Cardiac septum (tissue), 1 donor: ENCODE results near the gene PFAS. TPM values are rescaled to one million over a fixed set of nuclear protein-coding genes. Genes with fewer than 3 reads are reported as not detected.
"Not testable (repeated sequence)": the region's sequence is repeated elsewhere in the genome, so short reads cannot be mapped to it uniquely, and the experiment has no call there.

ENCODE experiments used
- DNase-seq: peaks from one replicate; pipeline ENCODE4 v3.0.0-alpha.2; 2020; ENCODE audit warnings: low spot score
- intact Hi-C: fragments of 100-400 bp; cut with DNase I; formaldehyde crosslinking; loops from one replicate; pipeline ENCODE4 v1.14.0; 2022
- total RNA-seq: library from RNA; stranded (reverse); fragmentation: NEBNext Ultra II Directional; extraction: Animal tissue kit (Norgen Biotek cat#: 25700); gene quantifications from one replicate; pipeline ENCODE4 v1.2.1, GENCODE V29; 2021
- donor health status: DM: no; HTN: no; CAD: no.

Gene PFAS
- total RNA-seq, 1 donor from 2014 or later: 11.2 TPM

DNA sequence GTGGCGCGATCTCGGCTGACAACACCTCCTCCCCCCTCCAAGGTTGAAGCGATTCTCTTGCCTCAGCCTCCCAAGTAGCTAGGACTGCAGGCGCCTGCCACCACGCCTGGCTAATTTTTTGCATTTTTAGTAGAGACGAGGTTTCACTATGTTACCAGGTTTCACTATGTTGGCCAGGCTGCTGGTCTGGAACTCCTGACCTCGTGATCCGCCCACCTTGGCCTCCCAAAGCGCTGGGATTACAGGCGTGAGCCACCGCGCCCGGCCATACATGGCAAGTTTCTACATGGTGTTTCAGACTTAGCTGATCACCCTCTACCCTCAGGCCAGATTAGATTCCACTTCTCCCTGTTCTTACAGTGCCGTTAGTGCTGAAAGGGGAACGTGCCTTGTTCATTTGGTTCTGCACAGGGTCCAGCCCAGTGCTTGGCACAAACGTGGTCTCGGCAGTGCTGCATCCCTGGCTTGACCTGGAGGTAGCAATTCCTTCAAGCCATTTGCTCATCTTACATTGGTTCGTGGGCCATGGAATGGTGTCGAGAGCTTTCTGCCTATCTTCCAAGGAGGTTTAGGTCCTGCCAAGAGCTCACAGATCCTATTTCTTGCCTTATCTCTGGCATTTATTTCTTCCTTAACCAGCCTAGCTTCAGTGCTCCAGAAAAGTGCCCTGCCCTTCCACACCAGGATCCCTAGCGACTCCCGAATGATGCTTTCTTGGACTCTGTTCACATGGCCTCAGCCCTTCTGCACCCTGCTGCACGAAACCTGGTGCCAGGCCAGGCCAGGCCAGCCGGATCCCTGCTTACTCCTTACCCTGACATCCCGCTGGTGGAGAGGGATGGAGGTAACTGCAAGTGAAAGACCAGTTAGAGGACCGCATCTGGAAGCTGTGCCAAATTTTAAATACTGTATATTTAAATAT is 23.9 kb upstream of the PFAS start:
- intact Hi-C loops: loop anchor here (10.0 kb wide), 1 partner anchor 150 kb away; the partner anchor contains the start of gene KRABD2
- DNase-seq: no peak

DNA sequence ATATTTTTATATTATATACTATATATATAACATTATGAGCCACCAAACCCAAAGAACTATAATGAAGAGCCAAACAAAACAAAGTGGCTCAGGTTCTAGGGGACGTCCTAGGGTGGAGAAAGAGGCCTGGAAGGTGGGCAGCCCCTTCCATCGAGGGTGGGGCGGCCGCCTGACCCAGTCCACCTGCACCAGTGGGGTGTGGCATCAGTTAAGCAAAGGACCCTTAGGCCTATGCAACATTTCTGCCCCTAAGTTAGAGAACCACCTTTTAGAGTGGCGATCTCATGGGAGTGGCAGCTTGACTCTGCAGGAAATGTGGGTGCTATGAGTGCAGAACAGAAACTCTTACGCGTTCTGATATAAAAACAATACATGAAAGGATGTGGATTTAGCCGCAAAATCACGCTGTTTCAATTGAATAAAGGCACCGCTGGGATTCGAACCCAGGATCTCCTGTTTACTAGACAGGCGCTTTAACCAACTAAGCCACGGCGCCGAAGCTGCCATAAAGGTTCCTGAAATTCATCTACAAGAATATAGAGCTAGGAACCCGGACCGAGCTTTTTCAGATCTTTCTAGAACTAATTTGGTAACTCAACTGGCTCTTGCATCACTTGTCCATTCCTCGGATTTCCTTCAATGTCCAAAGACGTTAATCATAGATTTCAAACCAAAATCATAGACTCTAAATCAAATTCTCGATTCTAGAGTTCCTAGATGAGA is 23.1 kb upstream of the PFAS start:
- intact Hi-C loops: loop anchor here (2.0 to 10.0 kb wide), 2 partner anchors 23 to 149 kb away; partner anchors contain the start of genes CTC1, KRABD2 and PFAS
- DNase-seq: no peak

DNA sequence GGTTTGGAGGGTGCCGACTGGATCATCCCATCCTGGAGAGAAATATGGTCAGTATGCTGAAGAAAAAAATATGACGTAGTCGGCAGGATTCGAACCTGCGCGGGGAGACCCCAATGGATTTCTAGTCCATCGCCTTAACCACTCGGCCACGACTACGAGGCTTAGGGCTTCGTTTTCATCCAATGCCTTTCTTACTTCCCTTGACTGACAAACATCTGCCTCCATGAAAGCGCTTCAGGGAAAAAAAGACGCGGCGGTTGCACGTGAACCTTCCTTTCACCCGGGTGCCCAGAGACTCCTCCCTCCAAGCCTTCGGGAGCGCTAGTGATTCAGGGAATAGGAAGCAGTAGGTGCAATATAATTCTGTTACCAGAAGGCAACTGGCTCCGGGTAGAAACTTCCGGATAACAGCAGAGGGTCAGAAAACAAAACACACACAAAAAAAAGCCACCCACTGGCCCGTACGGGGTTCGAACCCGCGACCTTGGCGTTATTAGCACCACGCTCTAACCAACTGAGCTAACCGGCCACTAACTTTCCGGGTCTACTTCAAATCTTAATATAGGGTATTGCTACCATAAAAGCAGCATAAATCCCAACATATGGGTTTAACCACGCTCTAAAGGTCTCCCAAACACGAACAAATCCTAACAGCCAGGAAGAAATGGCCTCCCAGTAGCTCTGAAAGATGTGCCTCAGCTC is 22.4 kb upstream of the PFAS start:
- intact Hi-C loops: loop anchor here (2.0 to 10.0 kb wide), 2 partner anchors 22 to 148 kb away; partner anchors contain the start of genes CTC1, KRABD2 and PFAS
- DNase-seq: peak; percentile 77

DNA sequence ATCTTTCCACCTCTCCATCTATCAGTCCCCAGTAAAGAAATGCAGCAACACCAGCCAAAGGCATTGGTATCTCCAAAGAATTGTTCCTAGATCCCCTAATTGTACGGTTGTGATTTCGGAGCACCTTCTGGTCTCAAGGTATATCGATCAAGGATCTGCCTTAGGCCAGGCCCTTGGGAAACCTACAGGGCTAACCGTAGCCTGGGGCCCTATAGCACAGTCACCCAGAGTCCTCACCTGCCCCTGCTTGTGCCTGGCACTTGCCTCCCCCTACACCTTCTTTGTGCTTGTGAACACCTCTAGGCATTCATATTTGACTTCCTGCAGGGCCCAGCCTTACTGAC is 21.9 kb upstream of the PFAS start:
- intact Hi-C loops: loop anchor here (2.0 to 10.0 kb wide), 2 partner anchors 22 to 148 kb away; partner anchors contain the start of genes CTC1, KRABD2 and PFAS
- DNase-seq: no peak

DNA sequence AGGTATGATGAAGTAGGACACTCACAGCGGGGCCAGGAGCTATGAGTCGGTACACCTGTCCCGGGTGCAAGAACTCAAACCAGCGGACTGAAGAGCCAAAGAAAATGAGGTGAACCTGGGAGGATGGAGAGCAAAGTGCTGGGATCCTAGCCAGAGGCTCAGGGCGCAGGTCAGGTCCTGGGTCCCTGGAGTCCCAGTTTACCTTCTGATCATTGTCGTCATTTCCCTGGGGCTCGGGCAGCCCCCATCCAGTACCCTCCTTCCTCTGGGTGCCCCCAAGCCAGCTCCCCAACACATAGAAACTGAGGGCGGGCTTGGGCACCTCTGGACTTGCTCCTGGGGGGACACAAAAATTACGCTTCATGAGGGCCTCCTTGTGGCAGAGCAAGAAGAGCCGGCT is 17.4 kb upstream of the PFAS start:
- DNase-seq: no peak
- intact Hi-C loops: no loop called here

DNA sequence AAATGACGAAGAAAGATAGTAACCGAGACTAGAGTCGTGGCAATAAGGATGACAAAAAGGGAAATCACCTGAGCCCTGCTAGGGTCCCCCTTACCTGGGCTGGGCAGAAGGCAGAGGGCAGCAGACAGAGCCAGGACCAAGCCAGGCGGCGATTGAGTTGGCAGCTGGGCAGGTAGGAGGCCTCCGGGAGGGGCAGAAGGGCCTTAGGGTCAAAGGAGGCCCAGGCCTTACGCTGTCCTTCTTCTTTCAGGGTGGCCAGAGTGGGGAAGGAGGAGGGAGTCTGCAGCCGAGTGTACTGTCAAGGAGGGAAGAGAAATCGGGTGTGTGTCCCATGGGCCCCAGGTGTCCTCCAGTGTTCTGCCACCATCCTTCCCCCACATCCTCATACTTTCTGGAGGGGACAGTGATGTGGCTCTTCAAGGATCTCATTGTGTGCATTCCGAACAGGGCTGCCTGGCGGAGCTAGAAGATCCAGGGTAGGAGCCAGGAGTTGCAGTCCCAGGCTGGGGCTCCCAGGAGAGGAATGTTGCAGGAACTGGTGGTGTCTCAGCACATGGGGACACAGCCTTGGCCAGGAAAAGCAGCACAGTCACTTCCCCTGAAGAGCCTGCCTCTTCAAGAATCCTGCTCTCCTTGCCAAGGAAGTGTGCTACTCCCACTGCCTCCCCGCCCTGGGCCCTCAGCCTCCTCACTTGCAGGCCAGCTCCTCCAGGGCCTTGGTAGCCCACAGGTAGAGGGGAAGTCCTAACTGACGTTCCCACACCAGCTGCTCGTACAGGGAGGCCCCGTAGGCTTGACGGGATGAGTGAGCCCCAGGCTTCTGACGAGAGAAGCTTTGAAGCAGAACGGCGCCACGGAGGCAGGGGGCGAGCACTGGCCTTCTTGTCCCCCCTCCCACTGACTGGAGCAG is 14.5 kb upstream of the PFAS start:
- no peak for DNase-seq
- intact Hi-C loops: no loop called here

DNA sequence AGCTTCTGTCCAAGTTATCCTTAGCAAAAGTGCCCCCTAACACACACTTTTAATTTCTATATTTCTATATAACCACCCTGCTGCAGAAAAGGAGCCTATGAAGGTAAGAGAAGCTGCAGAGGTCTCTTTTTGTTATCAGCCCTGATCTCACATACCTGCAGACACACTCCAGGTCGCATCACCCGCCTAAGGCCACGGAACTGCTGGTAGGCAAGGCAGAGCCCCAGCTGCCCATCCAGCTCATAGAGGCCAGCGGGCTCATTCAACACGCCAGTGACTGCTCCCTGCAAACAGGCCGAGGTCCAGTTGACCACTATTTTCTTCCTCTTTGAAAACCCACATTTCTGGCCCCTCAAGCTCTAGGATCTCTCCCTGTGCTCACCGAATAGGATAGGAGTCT is 13.4 kb upstream of the PFAS start:
- intact Hi-C loops: no loop called here
- DNase-seq: no peak

DNA sequence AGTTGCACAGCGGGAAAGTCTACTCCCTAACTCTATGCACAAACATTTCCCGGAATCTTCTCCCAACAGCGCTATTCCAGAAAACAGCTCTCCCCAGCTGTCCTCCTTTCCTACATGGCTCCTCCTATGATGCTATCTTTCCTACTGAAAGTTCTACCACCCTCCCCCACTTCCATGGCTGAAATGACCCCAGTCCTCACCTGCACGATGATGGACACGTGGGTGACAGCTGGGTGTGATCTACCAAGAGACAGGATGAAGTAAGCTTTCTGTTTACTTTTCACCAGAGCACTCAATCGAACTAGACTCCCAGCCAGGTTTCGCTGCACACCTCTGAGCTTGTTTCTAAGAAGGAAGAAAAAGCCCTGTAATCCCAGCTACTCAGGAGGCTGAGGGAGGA is 11.9 kb upstream of the PFAS start:
- no peak for DNase-seq
- intact Hi-C loops: no loop called here

DNA sequence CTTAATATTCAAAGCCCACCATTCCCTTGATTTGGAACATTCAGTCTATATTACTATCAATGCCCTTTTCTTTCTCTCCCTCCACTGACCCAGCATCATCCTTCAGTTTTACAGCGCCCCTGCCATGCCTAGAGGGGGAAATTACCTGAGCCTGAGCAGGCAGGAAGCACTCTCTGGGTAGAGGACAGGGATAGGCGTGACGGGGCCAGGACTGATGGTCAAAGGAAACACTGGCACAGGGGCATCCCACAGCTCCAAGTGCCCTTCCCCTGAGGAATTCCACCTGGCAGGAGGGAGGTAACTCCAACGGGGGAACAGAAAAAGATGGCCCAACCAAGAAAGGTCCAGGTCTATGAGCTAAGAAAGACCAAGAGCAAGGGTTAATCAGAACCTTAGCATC is 11.2 kb upstream of the PFAS start:
- DNase-seq: no peak
- intact Hi-C loops: no loop called here

DNA sequence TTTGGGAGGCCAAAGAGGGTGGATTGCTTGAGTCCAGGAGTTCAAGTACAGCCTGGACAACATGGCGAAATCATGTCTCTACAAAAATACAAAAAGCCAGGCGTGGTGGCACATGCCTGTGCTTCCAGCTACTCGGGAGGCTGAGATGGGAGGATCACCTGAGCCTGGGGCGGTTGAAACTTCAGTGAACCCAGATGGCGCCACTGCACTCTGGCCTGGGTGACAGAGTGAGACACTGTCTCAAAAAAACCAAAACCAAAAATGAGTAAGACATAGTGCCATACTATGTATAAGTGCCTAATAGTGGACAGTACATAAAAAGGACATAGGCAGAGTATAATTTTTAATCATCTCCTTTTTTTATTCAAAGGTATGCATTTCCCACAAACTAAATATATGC is 5.3 kb upstream of the PFAS start:
- DNase-seq: no peak
- intact Hi-C loops: no loop called here

DNA sequence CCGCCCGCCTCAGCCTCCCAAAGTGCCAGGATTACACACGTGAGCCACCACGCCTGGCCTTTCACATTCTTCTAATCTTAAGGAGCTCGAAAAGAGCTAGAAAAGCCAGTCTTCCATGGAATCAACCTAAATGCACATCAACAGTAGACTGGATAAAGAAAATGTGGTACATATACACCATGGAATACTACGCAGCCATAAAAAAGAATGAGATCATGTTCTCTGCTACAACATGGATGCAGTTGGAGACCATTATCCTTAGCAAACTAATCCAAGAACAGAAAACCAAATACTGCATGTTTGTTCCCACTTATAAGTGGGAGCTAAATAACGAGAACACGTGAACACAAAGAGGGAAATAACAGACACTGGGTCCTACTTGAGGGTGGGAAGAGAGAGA is 4.3 kb upstream of the PFAS start:
- intact Hi-C loops: no loop called here
- DNase-seq: no peak

DNA sequence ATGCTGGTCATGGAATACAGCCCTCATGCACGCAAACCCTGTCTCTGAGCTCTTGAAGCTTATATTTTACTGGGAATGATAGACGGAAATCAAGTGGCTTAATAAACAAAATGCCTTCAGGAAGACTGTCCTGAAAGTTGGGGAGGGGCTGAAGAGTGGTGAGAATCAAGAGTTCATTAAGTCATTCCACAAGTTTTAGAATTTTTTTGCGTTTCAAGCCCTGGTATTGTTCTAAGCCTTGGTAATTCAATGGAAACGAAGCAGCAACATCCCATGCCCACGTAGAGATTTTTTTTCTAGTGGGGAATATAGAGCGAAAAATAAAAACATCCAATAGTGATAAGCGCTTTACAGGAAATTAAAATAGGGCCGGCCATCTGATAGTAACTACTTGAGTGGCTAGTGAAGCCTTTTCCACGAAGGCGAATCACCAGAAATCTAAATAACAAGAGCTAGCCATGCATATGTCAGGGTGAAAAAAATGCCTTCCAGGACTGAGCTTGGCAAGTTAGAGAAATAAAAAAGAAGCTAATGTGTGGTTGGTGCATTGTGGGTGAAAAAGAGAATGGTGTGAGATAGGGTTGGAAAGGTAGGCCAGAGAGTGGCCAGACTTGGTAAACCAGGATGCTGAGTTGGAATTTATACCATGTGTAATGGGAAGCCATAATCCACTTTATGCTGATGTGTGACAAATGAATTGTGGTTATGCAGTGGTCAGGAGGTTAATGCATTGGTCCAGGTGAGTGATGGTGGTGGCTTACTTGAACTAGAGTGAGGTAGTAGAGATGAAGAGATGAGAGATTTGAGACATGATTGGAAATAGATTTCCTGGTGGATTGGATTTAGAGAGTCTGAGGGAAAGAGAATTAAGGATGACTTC is 772 bp downstream of the PFAS start:
- DNase-seq: no peak
- intact Hi-C loops: loop anchor here (2.0 kb wide), 2 partner anchors 23 to 45 kb away; partner anchors contain the start of gene SLC25A35

DNA sequence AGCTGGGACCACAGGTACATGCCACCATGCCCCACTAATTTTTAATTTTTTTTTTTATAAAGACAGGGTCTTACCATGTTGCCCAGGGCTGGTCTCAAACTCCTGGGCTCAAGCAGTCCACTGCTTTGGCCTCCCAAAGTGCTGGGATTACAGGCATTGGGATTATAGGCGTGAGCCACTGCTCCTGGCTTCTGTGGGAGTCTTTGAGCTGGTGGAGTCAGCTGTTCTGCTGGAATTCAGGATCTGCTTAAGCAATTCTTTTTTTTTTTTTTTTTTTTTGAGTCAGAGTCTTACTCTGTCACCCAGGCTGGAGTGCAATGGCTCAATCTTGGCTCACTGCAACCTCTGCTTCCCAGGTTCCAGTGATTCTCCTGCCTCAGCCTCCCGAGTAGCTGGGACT is 2.3 kb downstream of the PFAS start:
- intact Hi-C loops, DNase-seq: not testable (repeated sequence)

DNA sequence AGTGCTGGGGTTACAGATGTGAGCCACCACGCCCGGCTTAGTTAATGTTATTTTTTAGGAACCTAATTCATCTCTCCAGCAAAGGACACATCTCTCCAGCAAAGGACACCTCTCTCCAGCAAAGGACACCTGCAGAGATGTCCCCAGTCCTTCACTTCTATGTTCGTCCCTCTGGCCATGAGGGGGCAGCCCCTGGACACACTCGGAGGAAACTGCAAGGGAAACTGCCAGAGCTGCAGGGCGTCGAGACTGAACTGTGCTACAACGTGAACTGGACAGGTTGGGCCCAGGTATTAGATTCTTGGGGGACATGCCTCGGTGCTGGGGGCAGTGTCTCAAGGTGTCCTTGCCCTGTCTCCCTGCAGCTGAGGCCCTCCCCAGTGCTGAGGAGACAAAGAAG is 4.7 kb downstream of the PFAS start:
- intact Hi-C loops: no loop called here
- DNase-seq: no peak

DNA sequence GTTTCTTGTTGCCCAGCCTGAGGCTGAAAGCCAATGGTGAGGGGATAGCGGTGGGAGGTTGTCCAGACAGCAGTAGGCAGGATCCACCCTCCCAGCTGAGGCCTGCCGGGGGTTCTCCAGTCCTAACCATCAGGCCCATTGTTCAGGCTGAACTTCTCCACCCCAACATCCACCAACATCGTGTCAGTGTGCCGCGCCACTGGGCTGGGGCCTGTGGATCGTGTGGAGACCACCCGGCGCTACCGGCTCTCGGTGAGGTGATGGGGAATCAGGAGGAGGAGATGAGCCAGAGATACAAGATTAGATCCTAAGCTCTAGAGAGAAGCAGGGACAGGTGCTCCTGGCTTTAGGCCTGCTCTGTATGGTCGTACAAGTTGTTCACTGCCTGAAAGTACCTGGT is 5.8 kb downstream of the PFAS start:
- intact Hi-C loops: no loop called here
- no peak for DNase-seq

DNA sequence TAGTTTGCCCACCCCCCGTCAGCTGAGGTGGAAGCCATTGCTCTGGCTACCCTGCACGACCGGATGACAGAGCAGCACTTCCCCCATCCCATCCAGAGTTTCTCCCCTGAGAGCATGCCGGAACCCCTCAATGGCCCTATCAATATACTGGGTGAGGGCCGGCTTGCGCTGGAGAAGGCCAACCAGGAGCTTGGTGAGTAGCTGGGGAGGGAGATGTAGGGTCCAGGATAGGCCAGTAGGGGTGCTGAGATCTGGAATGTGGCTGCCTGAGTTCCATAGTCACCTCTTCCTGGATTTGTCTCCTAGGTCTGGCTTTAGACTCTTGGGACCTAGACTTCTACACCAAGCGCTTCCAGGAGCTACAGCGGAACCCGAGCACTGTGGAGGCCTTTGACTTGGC is 6.4 kb downstream of the PFAS start:
- intact Hi-C loops: no loop called here
- no peak for DNase-seq

DNA sequence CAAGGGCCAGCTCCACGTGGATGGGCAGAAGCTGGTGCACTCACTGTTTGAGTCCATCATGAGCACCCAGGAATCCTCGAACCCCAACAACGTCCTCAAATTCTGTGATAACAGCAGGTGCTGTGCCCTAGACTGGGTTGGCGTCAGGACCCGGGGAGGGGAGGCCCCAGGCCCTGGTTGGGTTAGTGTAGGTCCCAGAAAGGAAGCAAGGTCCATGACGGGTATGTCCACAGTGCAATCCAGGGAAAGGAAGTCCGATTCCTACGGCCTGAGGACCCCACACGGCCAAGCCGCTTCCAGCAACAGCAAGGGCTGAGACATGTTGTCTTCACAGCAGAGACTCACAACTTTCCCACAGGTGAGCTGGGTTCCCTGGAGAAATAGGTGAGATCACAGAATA is 7.2 kb downstream of the PFAS start:
- intact Hi-C loops: no loop called here
- DNase-seq: no peak

DNA sequence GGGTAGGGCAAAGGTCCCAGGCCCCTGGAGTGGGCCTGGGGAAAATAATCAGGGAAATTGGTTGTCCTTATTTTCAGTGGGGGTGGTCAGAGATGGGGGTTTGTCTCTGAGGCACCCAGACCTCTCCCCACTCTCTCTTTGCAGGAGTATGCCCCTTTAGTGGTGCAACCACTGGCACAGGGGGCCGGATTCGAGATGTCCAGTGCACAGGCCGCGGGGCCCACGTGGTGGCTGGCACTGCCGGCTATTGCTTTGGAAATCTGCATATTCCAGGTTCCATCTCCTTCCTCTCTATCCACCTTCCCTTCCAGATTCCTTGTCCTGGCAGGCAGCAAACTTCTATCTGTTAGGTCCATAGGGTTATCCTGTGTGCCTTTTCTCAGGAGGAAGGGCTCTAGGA is 7.6 kb downstream of the PFAS start:
- DNase-seq: no peak
- intact Hi-C loops: no loop called here
